SK-N-MC (cell line): ENCODE measurements around the gene SPEM1.

Experiments
- EZH2 ChIP-seq: fragments of 200-600 bp; sonication (generic); IDR thresholded peaks from one replicate; pipeline ENCODE4 v1.6.1; 2017; ENCODE audit warnings: antibody characterized with exemption
- POLR2AphosphoS5 ChIP-seq: IDR thresholded peaks from 2 replicates; pipeline ENCODE4 v1.6.1; 2012; ENCODE audit warnings: mild to moderate bottlenecking, low read depth, low read length, borderline replicate concordance

DNA sequence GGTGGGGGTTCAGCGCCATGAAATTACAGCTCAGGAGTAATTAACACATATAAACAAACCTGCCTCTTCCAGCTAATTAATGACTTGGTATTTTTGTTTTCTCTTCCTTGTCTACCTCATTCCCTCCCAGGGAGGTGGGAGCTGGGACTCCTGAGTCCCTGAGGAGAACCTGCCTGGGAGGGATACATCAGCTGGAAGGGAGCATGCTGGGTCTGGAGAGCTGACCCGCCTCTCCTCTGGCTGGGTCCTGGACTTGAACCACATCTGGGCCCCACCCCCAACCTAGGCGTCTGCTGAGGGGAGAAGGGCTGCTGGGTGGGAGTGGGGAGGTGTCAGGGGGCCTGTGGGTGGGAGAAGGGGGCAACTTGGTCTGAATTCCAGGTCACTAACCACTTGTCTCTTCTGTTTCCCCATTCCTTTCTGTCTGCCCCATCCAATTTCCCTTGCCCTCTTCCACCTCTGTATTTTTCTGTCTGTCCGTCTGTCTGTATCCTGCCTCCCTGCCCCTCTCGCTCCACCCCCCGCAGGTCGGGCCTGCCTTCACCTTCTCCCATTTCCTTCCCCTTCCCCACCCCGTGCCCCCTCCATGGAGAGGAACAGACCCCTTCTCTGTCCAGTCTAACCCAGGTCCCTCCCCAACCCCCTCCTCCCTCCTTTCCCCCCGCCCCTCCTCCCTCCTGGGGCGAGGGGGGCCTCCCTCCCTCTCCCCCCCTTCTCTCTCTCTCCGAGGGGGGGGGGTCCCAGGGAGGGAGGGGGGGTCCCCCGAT, 12.5 kb upstream of the SPEM1 start, which contains the start of gene NLGN2:
- no peak for TF ChIP-seq EZH2
- TF ChIP-seq POLR2AphosphoS5 = no peak
